C4-2B (cell line): ENCODE results near the gene ZNF692.

ENCODE experiments used
- CTCF ChIP-seq: fragments of 450-650 bp; conservative IDR thresholded peaks from 2 replicates; pipeline ENCODE4 v1.5.1; 2017; ENCODE audit warnings: mild to moderate bottlenecking
- ZFX ChIP-seq: fragments of 450-650 bp; IDR thresholded peaks from 2 replicates; pipeline ENCODE4 v1.6.1; 2017

- TF ChIP-seq CTCF = no peak
- no peak for TF ChIP-seq ZFX
Measured at GRCh38 chr1:248825136-248825535, 33.7 kb downstream of the ZNF692 start.
